ENCODE results near the gene TMEM80.

TMEM80 gene

GRCh38 chr11:662689-663274, 32.8 kb upstream of the TMEM80 start:
- H3K4me3 ChIP-seq (replicated peaks in 1 of 2; ENCODE audit: low read depth in 2 of 2, low read length in 2 of 2): no peak overlapping the region
- peak; percentile 68 to 74 for DNase-seq (ENCODE audit: low read depth in 2 of 2)
- TF ChIP-seq CTCF (IDR thresholded peaks at IDR 0.05; ENCODE audit: low read depth, low read length): peak; percentile 77

- TF ChIP-seq CTCF (IDR thresholded peaks at IDR 0.05; ENCODE audit: low read depth, low read length): no peak
- DNase-seq (ENCODE audit: low read depth in 2 of 2): peak in 1 of 2 donors; percentile 28
- H3K4me3 ChIP-seq (replicated peaks in 1 of 2; ENCODE audit: low read depth in 2 of 2, low read length in 2 of 2): no peak overlapping the region
These were observed 30.4 kb upstream of the TMEM80 start for GRCh38 chr11:665062-665703.

GRCh38 chr11:665704-666281, 29.8 kb upstream of the TMEM80 start:
- TF ChIP-seq CTCF (IDR thresholded peaks at IDR 0.05; ENCODE audit: low read depth, low read length): no peak
- no peak overlapping the region for H3K4me3 ChIP-seq (replicated peaks in 1 of 2; ENCODE audit: low read depth in 2 of 2, low read length in 2 of 2)
- DNase-seq (ENCODE audit: low read depth in 2 of 2): peak; percentile 40 to 43

- no peak for DNase-seq (ENCODE audit: low read depth in 2 of 2)
- TF ChIP-seq CTCF (IDR thresholded peaks at IDR 0.05; ENCODE audit: low read depth, low read length): no peak
These were observed 21.8 kb upstream of the TMEM80 start for GRCh38 chr11:673866-674265.

GRCh38 chr11:674406-674805, 21.2 kb upstream of the TMEM80 start:
- H3K4me3 ChIP-seq (replicated peaks in 1 of 2; ENCODE audit: low read depth in 2 of 2, low read length in 2 of 2): no peak overlapping the region
- DNase-seq (ENCODE audit: low read depth in 2 of 2): no peak
- no peak for TF ChIP-seq CTCF (IDR thresholded peaks at IDR 0.05; ENCODE audit: low read depth, low read length)

More at GRCh38 chr11:673866-674265, 21.8 kb upstream of the TMEM80 start:
- H3K4me3 ChIP-seq (replicated peaks in 1 of 2; ENCODE audit: low read depth in 2 of 2, low read length in 2 of 2): no peak overlapping the region

GRCh38 chr11:678297-678696, 17.3 kb upstream of the TMEM80 start:
- no peak for TF ChIP-seq CTCF (IDR thresholded peaks at IDR 0.05; ENCODE audit: low read depth, low read length)

More at GRCh38 chr11:678297-678696, 17.3 kb upstream of the TMEM80 start:
- DNase-seq (ENCODE audit: low read depth in 2 of 2): no peak
- H3K4me3 ChIP-seq (replicated peaks in 1 of 2; ENCODE audit: low read depth in 2 of 2, low read length in 2 of 2): no peak overlapping the region

Measured in cardiac fibroblast (primary cell).